Lung (tissue), 12 donors: ENCODE data around the gene RALY. TPM values are rescaled to one million over a fixed set of nuclear protein-coding genes. Genes with fewer than 3 reads are reported as not detected.

Experiments
- ATAC-seq: fragments of 200-7000 bp; cut with Tn5 transposase; one replicate; pipeline ENCODE4 v1.9.1; 2020; ENCODE audit warnings: moderate number of reproducible peaks; ENCODE audit not compliant: insufficient read depth, low FRiP score
- DNase-seq, 3 donors: peaks; one replicate each; pipeline ENCODE4 v3.0.0-alpha.2; 2013 to 2017
- H3K27ac ChIP-seq, 2 donors: one replicate each; pipeline ENCODE4 v1.5.1; 2013; ENCODE audit warnings: mild to moderate bottlenecking in 2 of 2, moderate library complexity in 2 of 2, control low read depth in 1 of 2, inconsistent platforms in 1 of 2, low read depth in 1 of 2, low read length in 1 of 2
- H3K27me3 ChIP-seq, 3 donors: one replicate each; pipeline ENCODE4 v1.5.1; 2013; ENCODE audit warnings: low read length in 2 of 3; ENCODE audit not compliant: control insufficient read depth in 3 of 3, insufficient read depth in 3 of 3
- H3K36me3 ChIP-seq, 4 donors: one replicate each; pipeline ENCODE4 v1.5.1; 2013; ENCODE audit warnings: low read length in 4 of 4, mild to moderate bottlenecking in 1 of 4, moderate library complexity in 1 of 4; ENCODE audit not compliant: control insufficient read depth in 4 of 4, insufficient read depth in 4 of 4
- H3K4me1 ChIP-seq, 5 donors: one replicate each; pipeline ENCODE4 v1.5.1; 2013; ENCODE audit warnings: low read length in 5 of 5, mild to moderate bottlenecking in 2 of 5, moderate library complexity in 1 of 5; ENCODE audit not compliant: control insufficient read depth in 5 of 5, insufficient read depth in 5 of 5
- H3K4me3 ChIP-seq: one replicate; pipeline ENCODE4 v1.5.1; 2013; ENCODE audit warnings: mild to moderate bottlenecking, control low read depth, moderate library complexity
- H3K9ac ChIP-seq, 2 donors: one replicate each; pipeline ENCODE4 v1.5.1; 2013; ENCODE audit warnings: low read length in 2 of 2, control low read depth in 1 of 2; ENCODE audit not compliant: insufficient read depth in 1 of 2
- H3K9me3 ChIP-seq, 4 donors: one replicate each; pipeline ENCODE4 v1.5.1; 2013; ENCODE audit warnings: low read length in 3 of 4, mild to moderate bottlenecking in 1 of 4, moderate library complexity in 1 of 4; ENCODE audit not compliant: control insufficient read depth in 4 of 4, insufficient read depth in 3 of 4
- CTCF ChIP-seq: IDR thresholded peaks from 2 replicates; pipeline ENCODE4 v1.5.1; 2012; ENCODE audit warnings: mild to moderate bottlenecking; ENCODE audit errors: control extremely low read depth, extremely low read depth
- WGBS, 2 donors: extraction: QIAGEN DNeasy Blood & Tissue Kit; methylation state at CpG; one replicate each; pipeline ENCODE4 v1.1.7; 2013; 5-methylcytosine and 5-hydroxymethylcytosine counted together
- polyA plus RNA-seq, 2 donors: library from polyadenylated mRNA; stranded (reverse); fragments of 200-250 nt; gene quantifications; one replicate each; pipeline ENCODE4 v1.2.1, GENCODE V29; 2013
- total RNA-seq, 2 donors: library from RNA; depleted of rRNA in 1 of 2; stranded (reverse); fragments of >200 nt in 1 of 2; gene quantifications; one replicate each; pipeline ENCODE4 v1.2.1, GENCODE V29; 2014 to 2021
- donor health status: control.
- donor health status: control.
- donor health status: Bipolar disorder and iron deficiency.
- donor health status: healthy.
- donor health status: DM: yes; HTN: yes; CAD: no.

RALY gene
- total and polyA plus RNA-seq, 4 donors: 135 to 157 (median 145) TPM

DNA sequence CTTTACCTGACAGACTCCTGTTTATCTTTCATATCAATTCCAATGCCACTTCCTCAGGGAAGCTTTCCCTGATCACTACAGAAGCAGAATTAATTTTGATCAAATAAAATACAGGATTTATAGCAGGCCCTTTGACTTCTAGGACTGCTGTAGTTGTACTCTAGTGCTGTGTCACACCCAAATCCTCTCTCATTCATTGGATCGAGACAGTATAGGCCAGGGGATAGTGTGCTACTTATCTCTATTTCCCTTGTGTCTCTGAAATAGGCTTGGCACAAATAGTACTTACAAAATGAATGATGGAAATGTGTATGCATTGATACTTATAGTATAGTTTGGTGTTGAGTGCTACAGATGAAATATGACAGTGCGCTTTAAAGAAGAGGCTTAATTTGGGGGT lies 19.8 kb downstream of the RALY start:
- no peak for TF ChIP-seq CTCF
- H3K27me3 ChIP-seq: no peaks in the 10 kb centered on the region
- H3K9me3 ChIP-seq: no peaks in the 10 kb centered on the region
- WGBS, 2 donors: 78 to 89% methylated on average over 2 of the region's 2 CpGs
- peaks cover 12 to 48% (median 27%) of the 10 kb centered on the region in 5 donors for H3K4me1 ChIP-seq
- no peak overlapping the region for H3K9ac ChIP-seq
- no peak for ATAC-seq
- H3K4me3 ChIP-seq: no peak overlapping the region
- DNase-seq: no peak
- no peak overlapping the region for H3K27ac ChIP-seq
- peaks cover 0 to 3% (median 0%) of the 10 kb centered on the region in 4 donors for H3K36me3 ChIP-seq

DNA sequence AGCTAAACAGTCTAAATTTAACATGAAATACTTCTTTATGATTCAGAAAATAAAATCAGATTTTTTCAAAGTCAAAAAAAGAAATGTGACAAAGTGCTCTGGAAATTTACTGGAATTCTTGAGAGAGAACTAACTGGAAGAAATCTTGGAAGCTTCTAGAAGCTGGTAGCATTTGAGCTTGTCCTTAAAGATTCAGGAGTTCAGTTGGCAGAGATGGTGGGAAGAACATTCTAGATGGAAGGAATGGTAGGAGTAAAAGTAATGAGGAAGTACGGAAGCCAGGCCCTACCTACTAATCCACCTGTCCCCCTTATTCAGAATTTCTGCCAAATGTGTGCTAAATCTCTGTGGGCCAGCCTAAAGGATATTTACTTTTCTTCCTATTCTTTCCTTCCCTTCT lies 21.2 kb downstream of the RALY start:
- Histone ChIP-seq H3K36me3 (peaks cover 0 to 3% (median 0%) of the 10 kb centered on the region in 4 donors), H3K27ac (no peak overlapping the region), H3K27me3 (no peaks in the 10 kb centered on the region), H3K4me3 (no peak overlapping the region), H3K4me1 (peaks cover 9 to 39% (median 21%) of the 10 kb centered on the region in 5 donors), H3K9ac (no peak overlapping the region), H3K9me3 (no peaks in the 10 kb centered on the region)
- 92 to 97% methylated on average over 1 of the region's 1 CpG for WGBS, 2 donors
- DNase-seq (no peak), ATAC-seq (no peak)
- no peak for TF ChIP-seq CTCF

DNA sequence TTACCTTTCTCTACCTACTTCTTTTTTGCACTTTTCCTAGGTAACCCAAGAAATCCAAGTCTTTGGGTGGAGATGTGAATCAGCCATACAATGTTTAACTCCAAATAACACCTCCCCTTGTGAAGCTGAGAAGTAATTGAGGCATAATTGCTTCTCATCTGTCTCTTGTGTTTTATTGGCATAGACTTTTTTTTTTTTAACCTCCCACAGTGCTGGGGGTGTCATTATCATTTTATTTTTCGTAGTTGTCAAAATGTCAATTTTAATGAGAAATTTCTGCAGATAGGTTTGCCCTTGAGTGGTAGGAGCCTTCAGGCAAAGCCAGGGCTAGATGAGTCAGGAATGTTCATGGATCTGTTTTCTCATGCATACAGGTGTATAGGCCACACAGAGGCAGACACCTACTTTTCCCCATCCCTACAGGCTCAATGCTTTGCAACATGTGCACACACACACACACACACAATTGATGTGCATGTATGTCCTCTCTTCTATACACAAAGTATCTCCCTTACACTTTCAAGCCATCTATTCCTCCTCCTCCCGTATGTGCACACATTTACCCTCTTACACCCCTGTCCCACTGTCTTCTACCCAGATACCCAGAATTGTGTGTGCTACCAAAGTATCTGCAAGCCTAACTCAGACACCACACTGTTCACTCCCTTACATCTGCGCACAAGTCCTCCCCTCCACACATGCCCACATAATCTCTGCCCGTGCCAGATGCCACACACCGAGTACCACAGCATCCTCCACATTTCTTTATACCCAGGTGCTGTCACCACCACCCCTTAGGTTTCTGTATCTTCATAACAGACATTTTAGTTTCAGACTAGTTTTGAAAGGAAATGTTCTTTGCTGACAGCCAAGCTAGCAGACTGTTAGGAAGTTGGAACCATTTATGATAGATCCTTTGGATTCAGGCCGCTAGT lies 22.0 kb downstream of the RALY start:
- DNase-seq (no peak), ATAC-seq (no peak)
- Histone ChIP-seq H3K4me3 (no peak overlapping the region), H3K27me3 (no peaks in the 10 kb centered on the region), H3K9ac (no peak overlapping the region), H3K9me3 (no peaks in the 10 kb centered on the region), H3K4me1 (peaks cover 7 to 31% (median 17%) of the 10 kb centered on the region in 5 donors), H3K27ac (no peak overlapping the region), H3K36me3 (peaks cover 0 to 3% (median 0%) of the 10 kb centered on the region in 4 donors)
- WGBS, 2 donors: 83 to 85% methylated on average over 6 of the region's 6 CpGs
- no peak for TF ChIP-seq CTCF
